HEK293 (cell line): ENCODE measurements around the gene GINS2.

Source experiments
- CTCF ChIA-PET: fragments of 350-600 bp; formaldehyde crosslinking; extraction: SDS; loops from one replicate; lab custom pipeline; 2021; ENCODE audit warnings: antibody characterized with exemption; lab: Yijun Ruan, JAX
- POLR2A ChIA-PET: fragments of 300-600 bp; formaldehyde crosslinking; extraction: SDS; loops from one replicate; lab custom pipeline; 2020; ENCODE audit warnings: antibody characterized with exemption, inconsistent platforms; lab: Yijun Ruan, JAX
- H3K27ac ChIP-seq: fragments of 200-500 bp; sonication (Bioruptor generic); 2 replicates; pipeline ENCODE4 v1.5.1; 2014; ENCODE audit warnings: low read depth, low read length, control low read depth, inconsistent platforms; ENCODE audit errors: extremely low read depth
- H3K36me3 ChIP-seq, 2 experiments: fragments of 200-500 bp in 1 of 2; sonication (Bioruptor generic) in 1 of 2; 1 replicate in 1 of 2; 2 replicates in 1 of 2; pipeline ENCODE4 v1.5.1; 2014 to 2017; ENCODE audit warnings: inconsistent platforms in 2 of 2, low read length in 2 of 2; ENCODE audit not compliant: control insufficient read depth in 2 of 2, insufficient read depth in 1 of 2
- H3K4me1 ChIP-seq: fragments of 200-500 bp; sonication (Bioruptor generic); 2 replicates; pipeline ENCODE4 v1.5.1; 2014; ENCODE audit warnings: mild to moderate bottlenecking, low read length, inconsistent platforms; ENCODE audit not compliant: control insufficient read depth, insufficient read depth
- H3K4me3 ChIP-seq: 2 replicates; pipeline ENCODE4 v1.5.1; 2011; ENCODE audit warnings: low read depth, mild to moderate bottlenecking, control low read depth, low read length, moderate library complexity
- H3K9me3 ChIP-seq: fragments of 200-500 bp; sonication (Bioruptor generic); 2 replicates; pipeline ENCODE4 v1.5.1; 2014; ENCODE audit warnings: low read depth, low read length, inconsistent platforms; ENCODE audit not compliant: control insufficient read depth, insufficient read depth
- GLI4 ChIP-seq: fragments of 450-650 bp; formaldehyde crosslinking; IDR thresholded peaks from 2 replicates; pipeline ENCODE4 v1.5.1; 2016; ENCODE audit warnings: missing biosample characterization, missing genetic modification characterization
- KLF1 ChIP-seq: fragments of 450-650 bp; formaldehyde crosslinking; IDR thresholded peaks from 2 replicates; pipeline ENCODE4 v1.5.1; 2016; ENCODE audit warnings: missing biosample characterization, missing genetic modification characterization
- KLF16 ChIP-seq: fragments of 450-650 bp; formaldehyde crosslinking; IDR thresholded peaks from 2 replicates; pipeline ENCODE4 v1.5.1; 2017; ENCODE audit warnings: missing biosample characterization, missing genetic modification characterization
- KLF7 ChIP-seq: fragments of 450-650 bp; formaldehyde crosslinking; IDR thresholded peaks from 2 replicates; pipeline ENCODE4 v1.5.1; 2016; ENCODE audit warnings: missing biosample characterization, missing genetic modification characterization, borderline replicate concordance
- MYNN ChIP-seq: fragments of 450-650 bp; formaldehyde crosslinking; IDR thresholded peaks from 2 replicates; pipeline ENCODE4 v1.5.1; 2016; ENCODE audit warnings: missing biosample characterization, missing genetic modification characterization, borderline replicate concordance
- MZF1 ChIP-seq: fragments of 450-650 bp; formaldehyde crosslinking; IDR thresholded peaks from 2 replicates; pipeline ENCODE4 v1.5.1; 2017; ENCODE audit warnings: missing biosample characterization, missing genetic modification characterization, borderline replicate concordance
- OSR2 ChIP-seq: fragments of 450-650 bp; formaldehyde crosslinking; IDR thresholded peaks from 2 replicates; pipeline ENCODE4 v1.5.1; 2016; ENCODE audit warnings: missing biosample characterization, missing genetic modification characterization
- OVOL3 ChIP-seq: fragments of 450-650 bp; formaldehyde crosslinking; IDR thresholded peaks from 2 replicates; pipeline ENCODE4 v1.5.1; 2016; ENCODE audit warnings: missing biosample characterization, missing genetic modification characterization
- SCRT1 ChIP-seq: fragments of 450-650 bp; formaldehyde crosslinking; IDR thresholded peaks from 2 replicates; pipeline ENCODE4 v1.5.1; 2016; ENCODE audit warnings: missing biosample characterization, missing genetic modification characterization, borderline replicate concordance
- SETDB1 ChIP-seq: IDR thresholded peaks from one replicate; pipeline ENCODE4 v1.6.1; 2017; ENCODE audit warnings: mild to moderate bottlenecking, low read length, moderate library complexity, mixed read lengths; ENCODE audit not compliant: insufficient read length
- SP7 ChIP-seq: fragments of 450-650 bp; formaldehyde crosslinking; IDR thresholded peaks from 2 replicates; pipeline ENCODE4 v1.5.1; 2016; ENCODE audit warnings: missing biosample characterization, missing genetic modification characterization
- ZEB2 ChIP-seq: fragments of 450-650 bp; formaldehyde crosslinking; IDR thresholded peaks from 2 replicates; pipeline ENCODE4 v1.5.1; 2016; ENCODE audit warnings: missing biosample characterization, missing genetic modification characterization
- ZNF140 ChIP-seq: fragments of 450-650 bp; formaldehyde crosslinking; IDR thresholded peaks from 2 replicates; pipeline ENCODE4 v1.5.1; 2016; ENCODE audit warnings: missing biosample characterization, missing genetic modification characterization
- ZNF221 ChIP-seq: fragments of 450-650 bp; formaldehyde crosslinking; IDR thresholded peaks from 2 replicates; pipeline ENCODE4 v1.5.1; 2017; ENCODE audit warnings: missing biosample characterization, missing genetic modification characterization, borderline replicate concordance
- ZNF248 ChIP-seq: fragments of 450-650 bp; formaldehyde crosslinking; IDR thresholded peaks from 2 replicates; pipeline ENCODE4 v1.5.1; 2017; ENCODE audit warnings: missing biosample characterization, missing genetic modification characterization
- ZNF394 ChIP-seq: fragments of 450-650 bp; formaldehyde crosslinking; IDR thresholded peaks from 2 replicates; pipeline ENCODE4 v1.5.1; 2016; ENCODE audit warnings: missing biosample characterization, missing genetic modification characterization, mild to moderate bottlenecking, moderate library complexity, borderline replicate concordance
- ZNF449 ChIP-seq: fragments of 450-650 bp; formaldehyde crosslinking; IDR thresholded peaks from 2 replicates; pipeline ENCODE4 v1.5.1; 2017; ENCODE audit warnings: missing biosample characterization, mild to moderate bottlenecking, missing genetic modification characterization, moderate library complexity
- ZNF501 ChIP-seq: fragments of 450-650 bp; formaldehyde crosslinking; IDR thresholded peaks from 2 replicates; pipeline ENCODE4 v1.5.1; 2016; ENCODE audit warnings: missing biosample characterization, missing genetic modification characterization
- ZNF521 ChIP-seq: fragments of 450-650 bp; formaldehyde crosslinking; IDR thresholded peaks from 2 replicates; pipeline ENCODE4 v1.5.1; 2017; ENCODE audit warnings: missing biosample characterization, mild to moderate bottlenecking, missing genetic modification characterization
- ZNF561 ChIP-seq: fragments of 450-650 bp; IDR thresholded peaks from 2 replicates; pipeline ENCODE4 v1.5.1; 2018; ENCODE audit warnings: missing biosample characterization, missing genetic modification characterization, borderline replicate concordance
- ZNF623 ChIP-seq: fragments of 450-650 bp; formaldehyde crosslinking; IDR thresholded peaks from 2 replicates; pipeline ENCODE4 v1.5.1; 2016; ENCODE audit warnings: missing biosample characterization, missing genetic modification characterization
- ZNF626 ChIP-seq: fragments of 450-650 bp; sonication (Bioruptor Pico); formaldehyde crosslinking; IDR thresholded peaks from 2 replicates; pipeline ENCODE4 v1.5.1; 2018; ENCODE audit warnings: missing biosample characterization, missing genetic modification characterization, inconsistent platforms
- ZNF658 ChIP-seq: fragments of 450-650 bp; formaldehyde crosslinking; IDR thresholded peaks from 2 replicates; pipeline ENCODE4; 2016; ENCODE audit warnings: missing biosample characterization, missing genetic modification characterization
- ZNF792 ChIP-seq: fragments of 450-650 bp; formaldehyde crosslinking; IDR thresholded peaks from 2 replicates; pipeline ENCODE4 v1.5.1; 2016; ENCODE audit warnings: missing biosample characterization, missing genetic modification characterization
- ZNF843 ChIP-seq: fragments of 450-650 bp; formaldehyde crosslinking; IDR thresholded peaks from 2 replicates; pipeline ENCODE4 v1.5.1; 2016; ENCODE audit warnings: missing biosample characterization, missing genetic modification characterization
- ZXDB ChIP-seq: fragments of 450-650 bp; formaldehyde crosslinking; IDR thresholded peaks from 2 replicates; pipeline ENCODE4 v1.5.1; 2016; ENCODE audit warnings: missing biosample characterization, missing genetic modification characterization
- TF ChIP-seq, protein P1 (sequence below): fragments of 450-650 bp; formaldehyde crosslinking; IDR thresholded peaks from 2 replicates; pipeline ENCODE4 v1.5.1; 2017; ENCODE audit warnings: missing biosample characterization, missing genetic modification characterization
- TF ChIP-seq, protein P2 (sequence below): fragments of 450-650 bp; formaldehyde crosslinking; IDR thresholded peaks from 2 replicates; pipeline ENCODE4 v1.5.1; 2017; ENCODE audit warnings: missing biosample characterization, missing genetic modification characterization
- TF ChIP-seq, protein P3 (sequence below): fragments of 450-650 bp; IDR thresholded peaks from 2 replicates; pipeline ENCODE4 v1.5.1; 2018; ENCODE audit warnings: missing biosample characterization, mild to moderate bottlenecking, missing genetic modification characterization
- TF ChIP-seq, protein P4 (sequence below): fragments of 450-650 bp; formaldehyde crosslinking; IDR thresholded peaks from 2 replicates; pipeline ENCODE4 v1.5.1; 2016; ENCODE audit warnings: missing biosample characterization, missing genetic modification characterization

GINS2 gene

GRCh38 chr16:85688586-85689284, at the start of gene GINS2:
Gene GINS2 (minus strand): TSS chr16:85688954. CDS start chr16:85688898, 56 bp downstream.
- ChIA-PET POLR2A (interaction anchor here (0.5 to 1.1 kb wide), 2 partner anchors 13 to 49 kb away, joined by 3 to 5 read pairs; no protein-coding TSS in a partner anchor), CTCF (interaction anchor here (0.8 to 1.2 kb wide), 3 partner anchors 30 to 269 kb away, joined by 3 to 6 read pairs (median 3); no protein-coding TSS in a partner anchor)
- H3K9me3 ChIP-seq, result no peaks in the 10 kb centered on the region
- peaks cover 13 to 30% of the 10 kb centered on the region in 2 experiments; a peak in 2 of 3 replicates for H3K36me3 ChIP-seq
- peak within 1 kb of the TSS; percentile 67 for H3K4me3 ChIP-seq
- no peaks in the 10 kb centered on the region; the same call in 1 of the 2 replicates for H3K4me1 ChIP-seq
- peak within 1 kb of the TSS; percentile 87 for H3K27ac ChIP-seq
- TF ChIP-seq ZNF394 (tag by site-specific recombination) (no peak), OSR2 (tag by site-specific recombination) (no peak), ZXDB (tag by site-specific recombination) (peak; percentile 74), ZNF561 (tag by site-specific recombination) (no peak; the same call in none of the 2 replicates), SP7 (peak; percentile 54; the same call in 1 of the 2 replicates), KLF16 (no peak; the same call in none of the 2 replicates), ZNF501 (no peak; the same call in 1 of the 2 replicates), SETDB1 (no peak), ZNF449 (peak; percentile 71), KLF1 (tag by site-specific recombination) (peak; percentile 35; the same call in 1 of the 2 replicates), ZNF248 (tag by site-specific recombination) (no peak), KLF7 (tag by site-specific recombination) (no peak), ZNF626 (no peak), ZNF140 (tag by site-specific recombination) (no peak), ZNF521 (tag by site-specific recombination) (no peak), ZNF658 (tag by site-specific recombination) (no peak), ZEB2 (tag by site-specific recombination) (peak; percentile 83), ZNF221 (tag by site-specific recombination) (no peak), MZF1 (tag by site-specific recombination) (no peak), OVOL3 (tag by site-specific recombination) (no peak), ZNF843 (no peak), ZNF623 (no peak), MYNN (tag by site-specific recombination) (no peak), SCRT1 (tag by site-specific recombination) (no peak), ZNF792 (tag by site-specific recombination) (no peak), GLI4 (tag by site-specific recombination) (no peak)
- TF ChIP-seq, protein P1, sequence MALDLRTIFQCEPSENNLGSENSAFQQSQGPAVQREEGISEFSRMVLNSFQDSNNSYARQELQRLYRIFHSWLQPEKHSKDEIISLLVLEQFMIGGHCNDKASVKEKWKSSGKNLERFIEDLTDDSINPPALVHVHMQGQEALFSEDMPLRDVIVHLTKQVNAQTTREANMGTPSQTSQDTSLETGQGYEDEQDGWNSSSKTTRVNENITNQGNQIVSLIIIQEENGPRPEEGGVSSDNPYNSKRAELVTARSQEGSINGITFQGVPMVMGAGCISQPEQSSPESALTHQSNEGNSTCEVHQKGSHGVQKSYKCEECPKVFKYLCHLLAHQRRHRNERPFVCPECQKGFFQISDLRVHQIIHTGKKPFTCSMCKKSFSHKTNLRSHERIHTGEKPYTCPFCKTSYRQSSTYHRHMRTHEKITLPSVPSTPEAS (tag by site-specific recombination), result no peak
- TF ChIP-seq, protein P2, sequence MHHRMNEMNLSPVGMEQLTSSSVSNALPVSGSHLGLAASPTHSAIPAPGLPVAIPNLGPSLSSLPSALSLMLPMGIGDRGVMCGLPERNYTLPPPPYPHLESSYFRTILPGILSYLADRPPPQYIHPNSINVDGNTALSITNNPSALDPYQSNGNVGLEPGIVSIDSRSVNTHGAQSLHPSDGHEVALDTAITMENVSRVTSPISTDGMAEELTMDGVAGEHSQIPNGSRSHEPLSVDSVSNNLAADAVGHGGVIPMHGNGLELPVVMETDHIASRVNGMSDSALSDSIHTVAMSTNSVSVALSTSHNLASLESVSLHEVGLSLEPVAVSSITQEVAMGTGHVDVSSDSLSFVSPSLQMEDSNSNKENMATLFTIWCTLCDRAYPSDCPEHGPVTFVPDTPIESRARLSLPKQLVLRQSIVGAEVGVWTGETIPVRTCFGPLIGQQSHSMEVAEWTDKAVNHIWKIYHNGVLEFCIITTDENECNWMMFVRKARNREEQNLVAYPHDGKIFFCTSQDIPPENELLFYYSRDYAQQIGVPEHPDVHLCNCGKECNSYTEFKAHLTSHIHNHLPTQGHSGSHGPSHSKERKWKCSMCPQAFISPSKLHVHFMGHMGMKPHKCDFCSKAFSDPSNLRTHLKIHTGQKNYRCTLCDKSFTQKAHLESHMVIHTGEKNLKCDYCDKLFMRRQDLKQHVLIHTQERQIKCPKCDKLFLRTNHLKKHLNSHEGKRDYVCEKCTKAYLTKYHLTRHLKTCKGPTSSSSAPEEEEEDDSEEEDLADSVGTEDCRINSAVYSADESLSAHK, result no peak
- TF ChIP-seq, protein P3, sequence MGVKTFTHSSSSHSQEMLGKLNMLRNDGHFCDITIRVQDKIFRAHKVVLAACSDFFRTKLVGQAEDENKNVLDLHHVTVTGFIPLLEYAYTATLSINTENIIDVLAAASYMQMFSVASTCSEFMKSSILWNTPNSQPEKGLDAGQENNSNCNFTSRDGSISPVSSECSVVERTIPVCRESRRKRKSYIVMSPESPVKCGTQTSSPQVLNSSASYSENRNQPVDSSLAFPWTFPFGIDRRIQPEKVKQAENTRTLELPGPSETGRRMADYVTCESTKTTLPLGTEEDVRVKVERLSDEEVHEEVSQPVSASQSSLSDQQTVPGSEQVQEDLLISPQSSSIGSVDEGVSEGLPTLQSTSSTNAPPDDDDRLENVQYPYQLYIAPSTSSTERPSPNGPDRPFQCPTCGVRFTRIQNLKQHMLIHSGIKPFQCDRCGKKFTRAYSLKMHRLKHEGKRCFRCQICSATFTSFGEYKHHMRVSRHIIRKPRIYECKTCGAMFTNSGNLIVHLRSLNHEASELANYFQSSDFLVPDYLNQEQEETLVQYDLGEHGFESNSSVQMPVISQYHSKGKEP, result peak; percentile 8; the same call in 1 of the 2 replicates
- TF ChIP-seq, protein P4, sequence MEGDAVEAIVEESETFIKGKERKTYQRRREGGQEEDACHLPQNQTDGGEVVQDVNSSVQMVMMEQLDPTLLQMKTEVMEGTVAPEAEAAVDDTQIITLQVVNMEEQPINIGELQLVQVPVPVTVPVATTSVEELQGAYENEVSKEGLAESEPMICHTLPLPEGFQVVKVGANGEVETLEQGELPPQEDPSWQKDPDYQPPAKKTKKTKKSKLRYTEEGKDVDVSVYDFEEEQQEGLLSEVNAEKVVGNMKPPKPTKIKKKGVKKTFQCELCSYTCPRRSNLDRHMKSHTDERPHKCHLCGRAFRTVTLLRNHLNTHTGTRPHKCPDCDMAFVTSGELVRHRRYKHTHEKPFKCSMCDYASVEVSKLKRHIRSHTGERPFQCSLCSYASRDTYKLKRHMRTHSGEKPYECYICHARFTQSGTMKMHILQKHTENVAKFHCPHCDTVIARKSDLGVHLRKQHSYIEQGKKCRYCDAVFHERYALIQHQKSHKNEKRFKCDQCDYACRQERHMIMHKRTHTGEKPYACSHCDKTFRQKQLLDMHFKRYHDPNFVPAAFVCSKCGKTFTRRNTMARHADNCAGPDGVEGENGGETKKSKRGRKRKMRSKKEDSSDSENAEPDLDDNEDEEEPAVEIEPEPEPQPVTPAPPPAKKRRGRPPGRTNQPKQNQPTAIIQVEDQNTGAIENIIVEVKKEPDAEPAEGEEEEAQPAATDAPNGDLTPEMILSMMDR (tag by site-specific recombination), result 0 out of 2 replicates have a peak, but pooled peaks have one; percentile 12
